ENCODE results near the gene SLC30A9. TPM values are rescaled to one million over a fixed set of nuclear protein-coding genes. Genes with fewer than 3 reads are reported as not detected.

SLC30A9 gene
- total and polyA plus RNA-seq, 2 of the 13 experiments (the other 11 are each of a cell fraction or from before 2014, with no cell fraction given), result 27.5 to 72.8 TPM

DNA sequence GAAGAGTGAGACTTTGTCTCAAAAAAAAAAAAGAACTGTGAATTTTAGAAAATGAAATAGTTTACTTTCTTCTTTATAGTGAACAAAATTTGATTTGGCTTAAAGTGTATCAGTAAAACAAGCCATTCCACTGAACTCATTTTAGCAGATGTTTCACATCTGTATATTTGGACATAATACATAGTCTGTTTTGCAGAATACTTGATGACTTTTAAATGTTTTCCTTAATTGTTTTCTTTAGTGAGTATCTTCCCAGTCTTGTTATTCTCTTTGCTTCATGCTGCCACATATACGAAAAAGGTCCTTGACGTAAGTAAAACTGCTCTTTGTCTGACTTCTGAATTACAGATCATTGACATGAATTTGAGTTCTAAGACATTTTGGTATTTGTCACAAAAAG is 46.8 kb upstream of the SLC30A9 start:
- H3K9me3 ChIP-seq (ENCODE audit: low read length), result no peaks in the 10 kb centered on the region
- H3K27ac ChIP-seq (ENCODE audit: extremely low read length, insufficient read depth, low read length), result no peak overlapping the region
- H3K9ac ChIP-seq (ENCODE audit: insufficient read depth, low read depth, low read length), result no peak overlapping the region
- ATAC-seq, result no peak
- in situ Hi-C loops (cut with HindIII; ENCODE audit: extremely low pct_ligation_motif_present, low pct_unique_long_range_greater_than_20kb), result no loop called here
- peaks cover 16% of the 10 kb centered on the region for H3K79me2 ChIP-seq (ENCODE audit: insufficient read depth, low read length)
- POLR2A ChIA-PET, result interaction anchor here (0.6 kb wide), 1 partner anchor 47 kb away, joined by 3 read pairs; the partner anchor contains the start of gene SLC30A9
- TF ChIP-seq KMT2A (CRISPR knock-in tag; IDR thresholded peaks at IDR 0.05), result no peak
- no peak for TF ChIP-seq MEF2D (CRISPR knock-in tag; IDR thresholded peaks at IDR 0.05)
- TF ChIP-seq, protein P1, sequence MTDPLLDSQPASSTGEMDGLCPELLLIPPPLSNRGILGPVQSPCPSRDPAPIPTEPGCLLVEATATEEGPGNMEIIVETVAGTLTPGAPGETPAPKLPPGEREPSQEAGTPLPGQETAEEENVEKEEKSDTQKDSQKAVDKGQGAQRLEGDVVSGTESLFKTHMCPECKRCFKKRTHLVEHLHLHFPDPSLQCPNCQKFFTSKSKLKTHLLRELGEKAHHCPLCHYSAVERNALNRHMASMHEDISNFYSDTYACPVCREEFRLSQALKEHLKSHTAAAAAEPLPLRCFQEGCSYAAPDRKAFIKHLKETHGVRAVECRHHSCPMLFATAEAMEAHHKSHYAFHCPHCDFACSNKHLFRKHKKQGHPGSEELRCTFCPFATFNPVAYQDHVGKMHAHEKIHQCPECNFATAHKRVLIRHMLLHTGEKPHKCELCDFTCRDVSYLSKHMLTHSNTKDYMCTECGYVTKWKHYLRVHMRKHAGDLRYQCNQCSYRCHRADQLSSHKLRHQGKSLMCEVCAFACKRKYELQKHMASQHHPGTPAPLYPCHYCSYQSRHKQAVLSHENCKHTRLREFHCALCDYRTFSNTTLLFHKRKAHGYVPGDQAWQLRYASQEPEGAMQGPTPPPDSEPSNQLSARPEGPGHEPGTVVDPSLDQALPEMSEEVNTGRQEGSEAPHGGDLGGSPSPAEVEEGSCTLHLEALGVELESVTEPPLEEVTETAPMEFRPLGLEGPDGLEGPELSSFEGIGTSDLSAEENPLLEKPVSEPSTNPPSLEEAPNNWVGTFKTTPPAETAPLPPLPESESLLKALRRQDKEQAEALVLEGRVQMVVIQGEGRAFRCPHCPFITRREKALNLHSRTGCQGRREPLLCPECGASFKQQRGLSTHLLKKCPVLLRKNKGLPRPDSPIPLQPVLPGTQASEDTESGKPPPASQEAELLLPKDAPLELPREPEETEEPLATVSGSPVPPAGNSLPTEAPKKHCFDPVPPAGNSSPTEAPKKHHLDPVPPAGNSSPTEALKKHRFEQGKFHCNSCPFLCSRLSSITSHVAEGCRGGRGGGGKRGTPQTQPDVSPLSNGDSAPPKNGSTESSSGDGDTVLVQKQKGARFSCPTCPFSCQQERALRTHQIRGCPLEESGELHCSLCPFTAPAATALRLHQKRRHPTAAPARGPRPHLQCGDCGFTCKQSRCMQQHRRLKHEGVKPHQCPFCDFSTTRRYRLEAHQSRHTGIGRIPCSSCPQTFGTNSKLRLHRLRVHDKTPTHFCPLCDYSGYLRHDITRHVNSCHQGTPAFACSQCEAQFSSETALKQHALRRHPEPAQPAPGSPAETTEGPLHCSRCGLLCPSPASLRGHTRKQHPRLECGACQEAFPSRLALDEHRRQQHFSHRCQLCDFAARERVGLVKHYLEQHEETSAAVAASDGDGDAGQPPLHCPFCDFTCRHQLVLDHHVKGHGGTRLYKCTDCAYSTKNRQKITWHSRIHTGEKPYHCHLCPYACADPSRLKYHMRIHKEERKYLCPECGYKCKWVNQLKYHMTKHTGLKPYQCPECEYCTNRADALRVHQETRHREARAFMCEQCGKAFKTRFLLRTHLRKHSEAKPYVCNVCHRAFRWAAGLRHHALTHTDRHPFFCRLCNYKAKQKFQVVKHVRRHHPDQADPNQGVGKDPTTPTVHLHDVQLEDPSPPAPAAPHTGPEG (CRISPR knock-in tag; IDR thresholded peaks at IDR 0.05), result no peak
- TF ChIP-seq ZNF317 (CRISPR knock-in tag; IDR thresholded peaks at IDR 0.05), result no peak
- TF ChIP-seq, protein P2, sequence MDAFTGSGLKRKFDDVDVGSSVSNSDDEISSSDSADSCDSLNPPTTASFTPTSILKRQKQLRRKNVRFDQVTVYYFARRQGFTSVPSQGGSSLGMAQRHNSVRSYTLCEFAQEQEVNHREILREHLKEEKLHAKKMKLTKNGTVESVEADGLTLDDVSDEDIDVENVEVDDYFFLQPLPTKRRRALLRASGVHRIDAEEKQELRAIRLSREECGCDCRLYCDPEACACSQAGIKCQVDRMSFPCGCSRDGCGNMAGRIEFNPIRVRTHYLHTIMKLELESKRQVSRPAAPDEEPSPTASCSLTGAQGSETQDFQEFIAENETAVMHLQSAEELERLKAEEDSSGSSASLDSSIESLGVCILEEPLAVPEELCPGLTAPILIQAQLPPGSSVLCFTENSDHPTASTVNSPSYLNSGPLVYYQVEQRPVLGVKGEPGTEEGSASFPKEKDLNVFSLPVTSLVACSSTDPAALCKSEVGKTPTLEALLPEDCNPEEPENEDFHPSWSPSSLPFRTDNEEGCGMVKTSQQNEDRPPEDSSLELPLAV (CRISPR knock-in tag; conservative IDR thresholded peaks at IDR 0.05; ENCODE audit: low read depth), result no peak
- no peak for TF ChIP-seq ZFP1 (CRISPR knock-in tag; IDR thresholded peaks at IDR 0.05)
- no peak for TF ChIP-seq SOX5 (CRISPR knock-in tag; IDR thresholded peaks at IDR 0.05; ENCODE audit: borderline replicate concordance)
- TF ChIP-seq TMF1 (CRISPR knock-in tag; IDR thresholded peaks at IDR 0.05; ENCODE audit: low read depth), result no peak
- TF ChIP-seq, protein P3, sequence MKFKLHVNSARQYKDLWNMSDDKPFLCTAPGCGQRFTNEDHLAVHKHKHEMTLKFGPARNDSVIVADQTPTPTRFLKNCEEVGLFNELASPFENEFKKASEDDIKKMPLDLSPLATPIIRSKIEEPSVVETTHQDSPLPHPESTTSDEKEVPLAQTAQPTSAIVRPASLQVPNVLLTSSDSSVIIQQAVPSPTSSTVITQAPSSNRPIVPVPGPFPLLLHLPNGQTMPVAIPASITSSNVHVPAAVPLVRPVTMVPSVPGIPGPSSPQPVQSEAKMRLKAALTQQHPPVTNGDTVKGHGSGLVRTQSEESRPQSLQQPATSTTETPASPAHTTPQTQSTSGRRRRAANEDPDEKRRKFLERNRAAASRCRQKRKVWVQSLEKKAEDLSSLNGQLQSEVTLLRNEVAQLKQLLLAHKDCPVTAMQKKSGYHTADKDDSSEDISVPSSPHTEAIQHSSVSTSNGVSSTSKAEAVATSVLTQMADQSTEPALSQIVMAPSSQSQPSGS (CRISPR knock-in tag; IDR thresholded peaks at IDR 0.05), result no peak
- no peak for TF ChIP-seq GTF3A (CRISPR knock-in tag; conservative IDR thresholded peaks at IDR 0.05)
- no peak for TF ChIP-seq MEIS1 (CRISPR knock-in tag; IDR thresholded peaks at IDR 0.05; ENCODE audit: borderline replicate concordance)
- TF ChIP-seq NFYB (CRISPR knock-in tag; IDR thresholded peaks at IDR 0.05), result no peak
- TF ChIP-seq SP4 (CRISPR knock-in tag; IDR thresholded peaks at IDR 0.05), result no peak
- no peak for TF ChIP-seq SMC3 (IDR thresholded peaks at IDR 0.05; ENCODE audit: low read length)
- TF ChIP-seq ELF1 (CRISPR knock-in tag; IDR thresholded peaks at IDR 0.05), result no peak
- no peak for TF ChIP-seq ZNF326 (CRISPR knock-in tag; IDR thresholded peaks at IDR 0.05; ENCODE audit: borderline replicate concordance)
- TF ChIP-seq ZNF891 (CRISPR knock-in tag; IDR thresholded peaks at IDR 0.05), result no peak
- no peaks in the 10 kb centered on the region for H4K20me1 ChIP-seq (ENCODE audit: insufficient read depth, low read length)
- H3K36me3 ChIP-seq (replicated peaks in 1 of 2; ENCODE audit: control insufficient read depth in 1 of 2, insufficient read depth in 2 of 2, low read length in 2 of 2), result peaks cover 2 to 25% of the 10 kb centered on the region in 2 experiments; a peak in 4 of 5 replicates
- WGBS (ENCODE audit: low lambda C conversion rate), result 99% methylated on average over 2 of the region's 2 CpGs
- H3K4me1 ChIP-seq (ENCODE audit: insufficient read depth, low read length), result peaks cover 7% of the 10 kb centered on the region
- no peak overlapping the region for H3K4me2 ChIP-seq (ENCODE audit: low read depth, low read length)
- no peak overlapping the region for H3K4me3 ChIP-seq (replicated peaks in 1 of 3; ENCODE audit: insufficient read depth in 1 of 3, low read depth in 2 of 3, low read length in 3 of 3)
- no peak for DNase-seq (ENCODE audit: low spot score)
- intact Hi-C loops (cut with micrococcal nuclease; ENCODE audit: unreplicated experiment), result no loop called here
- FAIRE-seq, result no peak
- CTCF ChIA-PET (ENCODE audit: low intra/inter-chr PET ratio, low total read pairs), result no interaction called here
- no peaks in the 10 kb centered on the region for H3K27me3 ChIP-seq (ENCODE audit: control insufficient read depth in 1 of 2, insufficient read depth in 2 of 2, low read length in 2 of 2)
- no TSS peak for BruUV-seq (replicated peaks)
- no peak overlapping the region for H2AFZ ChIP-seq (ENCODE audit: low read length)

Measured in HepG2 (cell line).